HG03139 (cell line): ENCODE data around the gene ACTA2.

Experiments used
- ATAC-seq: cut with Tn5 transposase; IDR thresholded peaks from one replicate; pipeline ENCODE4 v1.9.1; 2021; ENCODE audit not compliant: unreplicated experiment

ACTA2 gene

GRCh38 chr10:88982366-88982765 is 29.8 kb upstream of the ACTA2 start:
- no peak for ATAC-seq

- ATAC-seq = no peak
Observed at GRCh38 chr10:88981435-88981834, 28.9 kb upstream of the ACTA2 start.

DNA sequence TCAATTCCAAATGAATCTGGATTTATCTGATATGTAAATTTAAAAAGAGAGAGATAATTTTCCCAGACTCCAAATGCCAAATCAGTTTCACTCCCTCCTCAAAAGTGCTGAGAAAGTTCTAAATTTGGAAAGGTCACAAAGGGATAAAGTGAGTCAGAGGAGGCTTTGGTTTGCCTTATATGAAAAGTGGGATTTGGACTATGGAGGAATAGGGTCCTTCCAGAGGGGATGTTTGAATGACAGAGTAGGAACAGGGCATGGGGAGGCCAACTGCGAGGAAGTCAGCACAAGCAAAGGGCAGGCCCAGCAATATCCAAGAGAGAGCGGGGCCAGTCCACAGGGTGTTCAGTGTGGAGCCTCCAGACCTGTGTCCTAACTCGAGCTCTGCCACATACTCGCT is 28.2 kb upstream of the ACTA2 start:
- ATAC-seq = no peak

DNA sequence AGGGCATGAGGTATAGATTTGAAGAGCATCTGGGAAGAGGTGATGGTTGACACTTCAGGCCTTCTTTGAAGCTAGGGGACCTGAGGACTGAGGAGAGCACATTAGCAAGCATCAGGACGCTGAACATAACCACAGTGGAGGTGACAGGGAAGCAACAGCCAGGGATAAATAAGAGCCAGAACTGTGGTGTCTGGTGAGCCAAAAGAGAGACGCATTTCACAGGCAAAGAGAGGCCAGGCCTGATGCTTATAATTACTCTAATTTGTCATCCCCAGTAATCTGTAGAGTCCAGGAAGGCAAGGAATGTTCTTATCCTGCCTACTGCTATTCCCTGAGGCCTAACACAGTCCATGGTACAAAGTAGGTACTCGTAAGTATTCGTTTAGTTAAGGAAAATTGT is 27.7 kb upstream of the ACTA2 start:
- no peak for ATAC-seq

- no peak for ATAC-seq
Observed at GRCh38 chr10:88979603-88980002, 27.0 kb upstream of the ACTA2 start.

- ATAC-seq = no peak
Observed at GRCh38 chr10:88979153-88979562, 26.6 kb upstream of the ACTA2 start.

- ATAC-seq = no peak
Observed at GRCh38 chr10:88978463-88978862, 25.9 kb upstream of the ACTA2 start.

- no peak for ATAC-seq
Observed at GRCh38 chr10:88975377-88975720, 22.8 kb upstream of the ACTA2 start.

- ATAC-seq = no peak
Observed at GRCh38 chr10:88974446-88975376, 22.1 kb upstream of the ACTA2 start.

DNA sequence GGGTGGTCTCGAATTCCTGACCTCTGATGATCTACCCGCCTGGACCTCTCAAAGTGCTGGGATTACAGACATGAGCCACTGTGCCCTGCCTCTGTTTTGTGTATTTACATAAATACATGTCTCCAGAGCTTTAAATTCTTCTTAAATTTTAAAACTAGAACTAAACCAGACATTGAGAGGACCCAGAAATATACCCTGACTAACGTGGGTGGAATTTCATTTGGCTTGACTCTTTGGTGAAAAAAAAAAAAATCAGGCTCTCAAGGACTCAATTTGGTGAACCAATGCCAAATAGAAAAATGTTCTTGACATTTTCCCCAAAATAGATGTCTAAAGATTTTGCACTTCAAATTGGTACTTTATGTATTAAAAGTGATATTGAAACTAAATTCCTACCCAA is 21.4 kb upstream of the ACTA2 start:
- ATAC-seq = no peak

DNA sequence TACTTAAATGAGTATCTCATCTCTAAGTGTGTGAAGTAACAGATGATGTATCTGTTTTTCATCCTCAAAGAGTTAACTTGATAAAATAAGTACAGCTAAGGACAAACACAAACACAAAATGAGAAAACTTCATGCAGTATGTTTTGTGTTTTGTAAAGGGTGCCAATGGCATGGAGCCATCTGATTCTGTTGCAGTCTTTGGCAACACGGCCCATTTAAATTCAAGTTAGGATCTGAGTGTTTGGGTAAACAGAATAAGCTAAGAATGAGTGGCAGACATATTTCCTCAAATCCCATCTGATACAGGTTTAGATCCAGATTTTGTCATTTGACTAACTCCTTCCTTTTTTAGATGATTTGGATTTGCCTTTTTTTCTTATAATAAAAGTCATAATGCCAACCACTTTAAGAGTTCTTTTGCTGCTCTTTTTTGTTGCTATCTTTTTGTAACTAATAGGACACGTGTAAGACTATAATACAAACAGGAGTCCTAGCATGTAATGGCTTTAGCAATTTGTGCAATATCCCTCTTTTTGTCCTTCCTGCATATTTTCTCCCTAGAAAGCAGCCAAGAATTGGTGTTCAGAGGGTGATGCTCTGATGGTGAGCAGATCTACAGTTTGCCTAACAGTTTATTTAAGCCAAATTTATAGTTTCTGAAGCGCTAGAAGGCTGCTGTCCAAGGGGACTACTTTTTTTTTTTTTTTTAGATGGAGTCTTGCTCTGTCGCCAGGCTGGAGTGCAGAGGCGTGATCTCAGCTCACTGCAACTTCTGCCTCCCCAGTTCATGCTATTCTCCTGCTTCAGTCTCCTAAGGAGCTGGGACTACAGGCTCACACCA is 18.9 kb upstream of the ACTA2 start:
- ATAC-seq = no peak

- ATAC-seq = no peak
Observed at GRCh38 chr10:88968391-88968790, 15.8 kb upstream of the ACTA2 start.

DNA sequence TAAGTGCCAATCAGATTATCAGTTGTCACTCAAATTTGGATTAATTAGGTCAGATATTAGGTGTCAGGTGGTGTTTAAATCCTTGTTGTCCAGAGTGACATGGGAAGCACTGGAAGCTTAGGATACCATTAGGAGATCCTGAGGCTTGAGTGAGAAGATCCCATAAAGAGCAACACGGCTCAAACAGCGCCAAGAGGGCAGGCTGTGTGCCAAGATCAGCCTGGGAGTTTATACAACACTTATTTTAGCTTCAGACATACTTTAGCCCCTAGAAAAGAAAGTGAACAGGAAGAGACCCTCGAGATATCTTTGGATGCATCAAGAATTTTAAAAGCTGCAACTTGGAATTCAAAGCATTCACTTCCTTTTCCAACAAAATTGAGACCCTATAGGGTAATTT is 14.2 kb upstream of the ACTA2 start:
- no peak for ATAC-seq

- no peak for ATAC-seq
Observed at GRCh38 chr10:88964869-88965415, 12.4 kb upstream of the ACTA2 start.

GRCh38 chr10:88964360-88964759 is 11.8 kb upstream of the ACTA2 start:
- no peak for ATAC-seq

DNA sequence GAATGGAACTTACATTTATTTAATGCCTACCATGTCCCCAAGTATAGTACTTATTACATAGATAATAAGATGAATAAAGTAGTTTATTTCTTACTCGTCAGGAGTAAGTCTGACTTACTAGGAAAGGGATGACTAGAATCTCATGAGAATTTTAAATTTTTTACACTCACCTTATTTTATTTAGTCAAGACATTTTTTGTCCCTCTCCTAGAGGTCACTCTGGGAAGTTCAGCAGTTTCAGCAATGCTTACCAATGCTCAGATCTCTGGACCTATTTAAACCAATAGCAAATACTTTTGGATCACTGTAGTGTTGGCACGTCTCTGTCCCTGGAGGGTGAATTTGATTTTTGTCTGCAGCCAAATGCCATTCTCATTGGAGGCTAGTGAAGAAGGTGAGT is 10.7 kb upstream of the ACTA2 start:
- no peak for ATAC-seq

DNA sequence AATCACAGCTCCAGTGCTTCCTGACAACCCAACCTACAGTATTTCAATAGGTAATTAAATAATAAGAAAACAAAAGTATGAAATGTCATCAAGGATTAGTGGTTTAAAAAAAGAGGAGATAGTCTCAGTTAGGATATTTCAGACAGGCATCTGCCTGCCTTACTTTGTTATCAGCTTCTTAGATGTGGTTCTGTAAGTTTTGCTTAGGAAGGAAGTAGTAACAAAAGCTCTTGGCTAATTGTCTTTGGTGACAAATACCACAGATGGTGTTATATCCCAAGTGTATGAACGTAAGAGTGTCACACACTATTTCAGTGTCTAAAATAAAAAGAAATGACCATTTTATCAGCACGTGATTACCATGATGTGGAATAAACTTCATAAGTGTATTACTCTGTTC is 9.8 kb upstream of the ACTA2 start:
- no peak for ATAC-seq

DNA sequence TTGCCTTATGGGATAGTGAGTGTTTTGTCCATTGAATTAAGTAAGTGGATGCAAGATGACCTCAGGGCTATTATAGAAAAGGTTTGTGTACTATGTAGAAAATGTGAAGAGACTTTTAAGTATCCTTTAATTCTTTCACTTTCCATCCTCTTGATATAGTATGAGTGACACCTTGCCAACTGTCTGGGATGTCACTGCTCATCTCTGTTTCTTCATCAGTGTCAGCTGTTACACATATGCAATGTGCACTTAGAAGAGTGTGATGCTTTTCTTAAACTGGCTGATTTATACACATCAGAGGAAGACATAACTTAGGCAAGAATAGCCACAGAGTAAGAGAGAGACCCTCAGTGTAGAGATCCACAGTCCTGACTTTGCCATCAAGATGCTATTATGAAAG is 8.7 kb upstream of the ACTA2 start:
- ATAC-seq = no peak

DNA sequence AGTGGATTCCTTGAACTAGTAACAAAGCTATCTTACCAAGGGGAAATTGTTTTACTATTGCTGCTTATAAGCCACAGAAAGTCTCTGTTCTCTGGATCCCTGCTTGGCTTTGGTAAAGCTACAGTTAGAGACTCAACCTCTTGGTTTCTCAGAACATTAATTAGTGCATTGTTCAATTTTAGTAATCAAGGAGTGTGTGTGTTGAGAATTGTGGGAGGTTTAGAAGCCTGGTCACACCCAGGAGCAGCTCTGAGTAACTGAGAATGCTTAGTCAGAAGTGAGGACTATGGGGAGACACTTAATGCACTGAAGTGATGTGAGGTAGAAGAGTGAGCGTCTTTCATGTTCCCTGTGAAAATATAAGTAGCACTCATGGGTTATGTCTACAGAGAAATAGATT is 8.2 kb upstream of the ACTA2 start:
- no peak for ATAC-seq

DNA sequence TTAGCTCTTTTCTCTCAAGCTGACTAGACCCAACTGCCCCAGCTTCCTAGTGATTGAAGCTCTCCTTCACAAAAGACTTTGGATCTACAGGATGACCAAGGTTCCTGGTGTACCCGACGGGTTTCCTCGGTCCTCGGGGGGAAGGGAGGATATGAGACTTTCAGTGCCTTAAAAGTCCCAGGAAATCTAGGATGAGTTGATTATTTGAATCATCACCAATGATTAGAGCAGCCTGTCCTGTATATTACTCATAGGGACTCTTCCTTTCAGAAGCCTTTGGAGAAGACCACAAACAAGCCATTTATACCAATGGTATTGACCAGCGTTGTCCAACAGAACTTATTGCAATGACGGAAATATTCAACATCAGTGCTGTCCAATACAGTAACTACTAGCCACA is 6.1 kb upstream of the ACTA2 start:
- no peak for ATAC-seq

DNA sequence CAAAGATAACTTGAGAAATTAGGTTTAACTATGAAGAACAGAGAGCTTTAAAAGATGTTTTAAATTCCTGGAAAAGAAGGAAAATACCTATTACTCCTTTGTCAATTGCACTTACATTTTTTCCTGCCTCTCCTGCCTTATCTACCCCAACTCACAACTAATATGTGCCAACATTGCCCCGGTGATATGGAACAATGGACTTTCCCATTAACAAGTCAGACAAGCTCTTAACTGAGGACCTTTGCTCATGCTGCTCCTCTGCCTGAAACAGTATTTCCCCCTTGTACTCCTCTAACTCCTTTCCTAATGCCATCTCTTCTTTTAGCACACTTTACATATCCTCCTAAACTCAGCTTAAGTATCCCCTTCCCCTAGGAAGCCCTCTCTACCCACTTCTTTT is 4.8 kb upstream of the ACTA2 start:
- no peak for ATAC-seq
